Caco-2 (cell line): ENCODE measurements around the gene LRMDA. TPM values are rescaled to one million over a fixed set of nuclear protein-coding genes. Genes with fewer than 3 reads are reported as not detected.
"Not testable (repeated sequence)": the region's sequence is repeated elsewhere in the genome, so short reads cannot be mapped to it uniquely, and the experiment has no call there.

Source experiments
- BruUV-seq: library from RNA; stranded (reverse); fragments of 400-500 nt; replicated peaks from 2 replicates; lab custom pipeline; 2021; lab: Mats Ljungman, UMichigan
- CTCF ChIA-PET: fragments of 300-600 bp; sonication (Branson Sonifier 250); formaldehyde crosslinking; loops from one replicate; lab custom pipeline; 2022; ENCODE audit warnings: antibody characterized with exemption; lab: Charles Lee
- POLR2A ChIA-PET: fragments of 300-600 bp; sonication (Branson Sonifier 250); formaldehyde crosslinking; loops from one replicate; lab custom pipeline; 2022; ENCODE audit warnings: antibody characterized with exemption; lab: Charles Lee
- DNase-seq, 2 experiments: peaks; one replicate each; pipeline versions ENCODE4 v3.0.0 to v3.0.0-alpha.2; 2020 to 2022
- H3K27me3 ChIP-seq: replicated peaks from 2 replicates; pipeline ENCODE4 v1.6.0; 2011; ENCODE audit warnings: low read length; ENCODE audit not compliant: control insufficient read depth, insufficient read depth
- H3K36me3 ChIP-seq: 2 replicates; pipeline ENCODE4 v1.5.1; 2011; ENCODE audit warnings: low read length; ENCODE audit not compliant: control insufficient read depth, insufficient read depth
- H3K4me1 ChIP-seq: fragments of 250-450 bp; sonication (Bioruptor Pico); 2 replicates; pipeline ENCODE4 v1.5.1; 2020; ENCODE audit warnings: mild to moderate bottlenecking
- H3K4me3 ChIP-seq: 2 replicates; pipeline ENCODE4 v1.5.1; 2011; ENCODE audit warnings: low read depth, mild to moderate bottlenecking, control low read depth, low read length
- H3K9me3 ChIP-seq: fragments of 250-450 bp; sonication (Bioruptor Pico); 2 replicates; pipeline ENCODE4 v1.5.1; 2020; ENCODE audit warnings: mild to moderate bottlenecking, moderate library complexity
- H3K27ac Mint-ChIP-seq: one replicate; pipeline ENCODE4 v1.8.0; 2022; ENCODE audit warnings: mixed read lengths; ENCODE audit not compliant: unreplicated experiment
- H3K27me3 Mint-ChIP-seq: one replicate; pipeline ENCODE4 v1.8.0; 2022; ENCODE audit warnings: mixed read lengths; ENCODE audit not compliant: insufficient read depth, unreplicated experiment
- H3K36me3 Mint-ChIP-seq: one replicate; pipeline ENCODE4 v1.8.0; 2022; ENCODE audit warnings: mild to moderate bottlenecking, mixed read lengths; ENCODE audit not compliant: insufficient read depth, unreplicated experiment
- H3K4me1 Mint-ChIP-seq: one replicate; pipeline ENCODE4 v1.8.0; 2022; ENCODE audit warnings: low read depth, mixed read lengths; ENCODE audit not compliant: unreplicated experiment
- H3K4me3 Mint-ChIP-seq: one replicate; pipeline ENCODE4 v1.8.0; 2022; ENCODE audit warnings: mild to moderate bottlenecking, moderate library complexity, mixed read lengths; ENCODE audit not compliant: unreplicated experiment
- H3K9me3 Mint-ChIP-seq: one replicate; pipeline ENCODE4 v1.8.0; 2022; ENCODE audit warnings: mixed read lengths; ENCODE audit not compliant: unreplicated experiment
- intact Hi-C: fragments of 100-400 bp; cut with micrococcal nuclease; formaldehyde crosslinking; loops from one replicate; pipeline ENCODE4 v1.10.0; 2022; ENCODE audit not compliant: unreplicated experiment
- total RNA-seq: library from RNA; stranded (reverse); gene quantifications from 2 replicates; pipeline ENCODE4 v1.2.3, GENCODE V29; 2022
- TF ChIP-seq, protein P1 (sequence below), 2 experiments: fragments of 200-600 bp in 1 of 2; IDR thresholded peaks; 1 replicate in 1 of 2; 2 replicates in 1 of 2; pipeline versions ENCODE4 v1.5.1 to v1.8.0; 2011 to 2022; ENCODE audit warnings: antibody characterized with exemption in 1 of 2, control low read depth in 1 of 2, inconsistent platforms in 1 of 2, low read depth in 1 of 2, low read length in 1 of 2, mild to moderate bottlenecking in 1 of 2, moderate library complexity in 1 of 2; ENCODE audit not compliant: insufficient read depth in 1 of 2, severe bottlenecking in 1 of 2, unreplicated experiment in 1 of 2

Gene LRMDA
- total RNA-seq, 1 experiment from 2014 or later, result 18.5 TPM

DNA sequence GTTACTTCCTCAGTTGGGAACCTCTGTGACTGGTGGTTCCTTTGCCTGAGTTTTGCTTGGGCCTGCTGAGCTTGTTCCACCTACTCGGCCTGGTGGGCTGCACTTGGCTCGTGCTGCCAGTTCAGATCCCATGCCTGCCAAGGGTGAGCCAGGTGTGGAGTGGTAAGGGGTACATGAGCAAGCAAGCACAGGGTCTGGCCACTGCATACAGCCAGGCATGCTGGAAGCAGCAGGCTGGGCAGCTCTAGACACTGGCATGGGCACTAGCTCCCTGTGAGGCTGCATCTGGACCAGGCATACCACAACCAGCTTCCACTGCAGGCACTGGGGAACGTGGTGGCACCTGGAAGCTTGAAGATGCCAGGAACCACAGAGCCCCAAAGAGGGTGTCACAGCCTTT is 624.0 kb downstream of the LRMDA start:
- Mint-ChIP-seq H3K27me3 (no peaks in the 10 kb centered on the region), H3K27ac (no peak overlapping the region), H3K4me3 (no peak overlapping the region), H3K9me3 (peaks cover 24% of the 10 kb centered on the region), H3K4me1 (peaks cover 30% of the 10 kb centered on the region), H3K36me3 (no peaks in the 10 kb centered on the region)
- Histone ChIP-seq H3K36me3 (no peaks in the 10 kb centered on the region), H3K27me3 (no peaks in the 10 kb centered on the region), H3K9me3 (peaks cover 23% of the 10 kb centered on the region), H3K4me3 (no peak overlapping the region), H3K4me1 (peaks cover 29% of the 10 kb centered on the region)
- CTCF ChIA-PET, result no interaction called here
- POLR2A ChIA-PET, result no interaction called here
- DNase-seq, result no peak
- intact Hi-C loops, result no loop called here
- BruUV-seq, result no TSS peak
- TF ChIP-seq, protein P1, sequence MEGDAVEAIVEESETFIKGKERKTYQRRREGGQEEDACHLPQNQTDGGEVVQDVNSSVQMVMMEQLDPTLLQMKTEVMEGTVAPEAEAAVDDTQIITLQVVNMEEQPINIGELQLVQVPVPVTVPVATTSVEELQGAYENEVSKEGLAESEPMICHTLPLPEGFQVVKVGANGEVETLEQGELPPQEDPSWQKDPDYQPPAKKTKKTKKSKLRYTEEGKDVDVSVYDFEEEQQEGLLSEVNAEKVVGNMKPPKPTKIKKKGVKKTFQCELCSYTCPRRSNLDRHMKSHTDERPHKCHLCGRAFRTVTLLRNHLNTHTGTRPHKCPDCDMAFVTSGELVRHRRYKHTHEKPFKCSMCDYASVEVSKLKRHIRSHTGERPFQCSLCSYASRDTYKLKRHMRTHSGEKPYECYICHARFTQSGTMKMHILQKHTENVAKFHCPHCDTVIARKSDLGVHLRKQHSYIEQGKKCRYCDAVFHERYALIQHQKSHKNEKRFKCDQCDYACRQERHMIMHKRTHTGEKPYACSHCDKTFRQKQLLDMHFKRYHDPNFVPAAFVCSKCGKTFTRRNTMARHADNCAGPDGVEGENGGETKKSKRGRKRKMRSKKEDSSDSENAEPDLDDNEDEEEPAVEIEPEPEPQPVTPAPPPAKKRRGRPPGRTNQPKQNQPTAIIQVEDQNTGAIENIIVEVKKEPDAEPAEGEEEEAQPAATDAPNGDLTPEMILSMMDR (IDR thresholded peaks at IDR 0.05; ENCODE audit: insufficient read depth in 1 of 2, low read depth in 1 of 2, low read length in 1 of 2, severe bottlenecking in 1 of 2, unreplicated experiment in 1 of 2), result no peak

DNA sequence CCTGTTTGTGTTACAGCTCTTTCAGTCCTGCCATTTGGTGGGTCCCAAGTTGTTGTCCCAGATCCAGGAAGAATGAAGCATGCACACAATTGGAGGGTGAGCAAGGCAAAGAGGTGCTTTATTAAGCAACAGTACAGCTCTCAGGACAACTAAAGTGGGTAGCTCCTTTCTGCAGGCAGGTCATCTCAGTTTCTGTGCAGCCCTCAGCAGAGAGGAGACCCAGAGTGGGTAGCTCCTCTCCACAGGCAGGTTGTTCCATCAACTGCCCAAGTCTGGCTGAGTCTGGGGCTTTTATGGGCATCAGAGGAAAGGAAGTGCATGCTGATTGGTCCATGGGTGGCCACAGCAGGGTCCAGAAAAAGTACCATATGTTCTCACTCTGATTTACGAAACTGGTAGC is 624.5 kb downstream of the LRMDA start:
- TF ChIP-seq, protein P1 (IDR thresholded peaks at IDR 0.05; ENCODE audit: insufficient read depth in 1 of 2, low read depth in 1 of 2, low read length in 1 of 2, severe bottlenecking in 1 of 2, unreplicated experiment in 1 of 2), result no peak
- no peak for DNase-seq
- no peak overlapping the region for H3K27ac Mint-ChIP-seq
- H3K4me3 ChIP-seq, result no peak overlapping the region
- peaks cover 25% of the 10 kb centered on the region for H3K4me1 Mint-ChIP-seq
- H3K27me3 Mint-ChIP-seq, result no peaks in the 10 kb centered on the region
- H3K9me3 Mint-ChIP-seq, result peaks cover 24% of the 10 kb centered on the region
- peaks cover 23% of the 10 kb centered on the region for H3K9me3 ChIP-seq
- no peaks in the 10 kb centered on the region for H3K36me3 ChIP-seq
- BruUV-seq, result no TSS peak
- CTCF ChIA-PET, result no interaction called here
- POLR2A ChIA-PET, result no interaction called here
- H3K27me3 ChIP-seq, result no peaks in the 10 kb centered on the region
- no peak overlapping the region for H3K4me3 Mint-ChIP-seq
- H3K4me1 ChIP-seq, result peaks cover 24% of the 10 kb centered on the region
- H3K36me3 Mint-ChIP-seq, result no peaks in the 10 kb centered on the region
- intact Hi-C loops, result no loop called here

DNA sequence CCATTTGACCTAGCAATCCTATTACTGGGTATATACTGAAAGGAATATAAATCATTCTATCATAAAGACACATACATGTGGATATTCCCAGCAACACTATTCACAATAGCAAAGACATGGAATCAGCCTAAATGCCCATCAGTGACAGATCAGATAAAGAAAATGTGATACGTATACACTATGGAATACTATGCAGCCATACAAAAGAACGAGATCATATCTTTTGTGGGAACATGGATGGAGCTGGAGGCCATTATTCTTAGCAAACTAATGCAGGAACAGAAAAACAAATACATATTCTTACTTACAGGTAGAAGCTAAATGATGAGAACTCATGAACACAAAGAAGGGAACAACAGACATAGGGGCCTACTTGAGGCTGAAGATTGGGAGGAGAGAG is 629.6 kb downstream of the LRMDA start:
- CTCF ChIA-PET, H3K36me3 ChIP-seq, POLR2A ChIA-PET, H3K36me3 Mint-ChIP-seq, H3K4me1 Mint-ChIP-seq, intact Hi-C loops, H3K27me3 Mint-ChIP-seq, H3K4me3 ChIP-seq, H3K9me3 Mint-ChIP-seq, BruUV-seq, H3K4me3 Mint-ChIP-seq, H3K27me3 ChIP-seq, H3K27ac Mint-ChIP-seq, DNase-seq, H3K4me1 ChIP-seq: not testable (repeated sequence)
- peaks cover 14% of the 10 kb centered on the region for H3K9me3 ChIP-seq

DNA sequence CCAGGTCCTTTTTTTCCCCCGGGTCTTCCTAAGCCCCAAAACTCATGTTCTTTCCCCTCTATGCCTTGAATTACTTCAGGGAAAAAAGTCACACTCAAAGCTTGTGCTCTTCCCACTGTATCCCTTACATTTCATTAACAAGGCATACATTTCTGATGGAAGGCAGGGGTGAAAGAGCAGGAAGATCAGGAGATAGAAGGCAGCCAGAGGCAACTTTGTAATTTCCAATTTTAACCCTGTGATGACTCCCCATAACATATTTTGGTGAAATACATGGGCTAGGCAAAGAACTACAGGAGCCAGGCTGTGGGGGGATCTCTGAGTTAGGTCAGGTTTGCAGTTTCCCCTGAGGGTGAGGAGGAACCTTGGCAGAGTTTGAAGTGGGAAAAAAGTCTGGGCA is 635.0 kb downstream of the LRMDA start:
- H3K4me1 Mint-ChIP-seq, result no peaks in the 10 kb centered on the region
- intact Hi-C loops, result no loop called here
- CTCF ChIA-PET, result no interaction called here
- Histone ChIP-seq H3K9me3 (no peaks in the 10 kb centered on the region), H3K4me1 (no peaks in the 10 kb centered on the region), H3K27me3 (no peaks in the 10 kb centered on the region), H3K4me3 (no peak overlapping the region), H3K36me3 (no peaks in the 10 kb centered on the region; the same call in 1 of the 2 replicates)
- no peak overlapping the region for H3K27ac Mint-ChIP-seq
- TF ChIP-seq, protein P1 (IDR thresholded peaks at IDR 0.05; ENCODE audit: insufficient read depth in 1 of 2, low read depth in 1 of 2, low read length in 1 of 2, severe bottlenecking in 1 of 2, unreplicated experiment in 1 of 2), result no peak
- DNase-seq, result no peak
- POLR2A ChIA-PET, result no interaction called here
- BruUV-seq, result no TSS peak
- H3K9me3 Mint-ChIP-seq, result peaks cover 20% of the 10 kb centered on the region
- no peak overlapping the region for H3K4me3 Mint-ChIP-seq
- peaks cover 4% of the 10 kb centered on the region for H3K36me3 Mint-ChIP-seq
- H3K27me3 Mint-ChIP-seq, result no peaks in the 10 kb centered on the region
